Activated CD8-positive, alpha-beta T cell treated with anti-CD3 and anti-CD28 coated beads for 36 hours (primary cell): ENCODE measurements around the gene RAPGEF2. TPM values are rescaled to one million over a fixed set of nuclear protein-coding genes. Genes with fewer than 3 reads are reported as not detected.

ENCODE experiments used
- ATAC-seq: fragments of 200-7000 bp; cut with Tn5 transposase; one replicate; pipeline ENCODE4 v1.10.0; 2021; ENCODE audit warnings: mild to moderate bottlenecking, moderate library complexity
- CTCF ChIA-PET: fragments of 350-600 bp; sonication (Branson Sonifier 250); formaldehyde crosslinking; loops from one replicate; lab custom pipeline; 2021; ENCODE audit warnings: antibody characterized with exemption; lab: Charles Lee
- POLR2A ChIA-PET: fragments of 350-600 bp; sonication (Branson Sonifier 250); formaldehyde crosslinking; loops from one replicate; lab custom pipeline; 2021; ENCODE audit warnings: antibody characterized with exemption; lab: Charles Lee
- DNase-seq: peaks from one replicate; pipeline ENCODE4 v3.0.0-alpha.2; 2020
- H3K27ac Mint-ChIP-seq: one replicate; pipeline ENCODE4 v1.8.0; 2021; ENCODE audit warnings: mild to moderate bottlenecking, mixed read lengths
- H3K27me3 Mint-ChIP-seq: one replicate; pipeline ENCODE4 v1.8.0; 2021; ENCODE audit warnings: mixed read lengths
- H3K36me3 Mint-ChIP-seq: one replicate; pipeline ENCODE4 v1.8.0; 2021; ENCODE audit warnings: low read depth, mixed read lengths
- H3K4me1 Mint-ChIP-seq: one replicate; pipeline ENCODE4 v1.8.0; 2021; ENCODE audit warnings: low read depth, mixed read lengths
- H3K4me3 Mint-ChIP-seq: one replicate; pipeline ENCODE4 v1.8.0; 2021; ENCODE audit warnings: mild to moderate bottlenecking, moderate library complexity, mixed read lengths
- H3K9me3 Mint-ChIP-seq: one replicate; pipeline ENCODE4 v1.8.0; 2021; ENCODE audit warnings: mixed read lengths
- CTCF ChIP-seq: fragments of 200-600 bp; IDR thresholded peaks from one replicate; pipeline ENCODE4 v1.8.0; 2022; ENCODE audit warnings: antibody characterized with exemption, mild to moderate bottlenecking
- intact Hi-C: fragments of 100-400 bp; cut with micrococcal nuclease; formaldehyde crosslinking; loops from one replicate; pipeline ENCODE4 v1.10.0; 2022
- total RNA-seq, 2 experiments: library from RNA; stranded (reverse); gene quantifications; one replicate each; pipeline ENCODE4 v1.2.3, GENCODE V29; 2021

The RAPGEF2 gene
- total RNA-seq, 2 experiments from 2014 or later = 13.7 to 14.8 TPM

- CTCF ChIA-PET = no interaction called here
- peaks cover 8% of the 10 kb centered on the region for H3K4me1 Mint-ChIP-seq
- intact Hi-C loops = no loop called here
- H3K4me3 Mint-ChIP-seq = no peak overlapping the region
- no peak for DNase-seq
- POLR2A ChIA-PET = no interaction called here
- no peak for TF ChIP-seq CTCF
- H3K27ac Mint-ChIP-seq = no peak overlapping the region
- ATAC-seq = no peak
- H3K36me3 Mint-ChIP-seq = no peaks in the 10 kb centered on the region
- H3K9me3 Mint-ChIP-seq = no peaks in the 10 kb centered on the region
- H3K27me3 Mint-ChIP-seq = no peaks in the 10 kb centered on the region
Measured at GRCh38 chr4:159272273-159273140, 169.6 kb downstream of the RAPGEF2 start.

- no peak for ATAC-seq
Measured at GRCh38 chr4:159273141-159273438, 170.2 kb downstream of the RAPGEF2 start.

DNA sequence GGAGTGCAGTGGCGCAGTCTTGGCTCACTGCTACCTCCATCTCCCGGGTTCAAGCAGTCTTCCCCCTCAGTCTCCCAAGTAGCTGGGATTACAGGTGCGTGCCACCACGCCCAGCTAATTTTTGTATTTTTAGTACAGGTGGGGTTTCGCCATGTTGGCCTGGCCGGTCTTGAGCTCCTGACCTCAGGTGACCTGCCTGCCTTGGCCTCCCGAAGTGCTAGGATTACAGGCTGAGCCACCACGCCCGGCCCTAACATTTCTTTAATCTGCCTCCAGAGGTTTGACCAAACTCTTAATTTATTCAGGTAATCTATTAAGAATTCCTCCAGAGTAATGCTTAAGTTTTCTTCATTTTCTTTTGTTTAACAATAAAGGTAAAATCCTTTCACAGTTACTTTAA lies 171.0 kb downstream of the RAPGEF2 start:
- CTCF ChIA-PET = no interaction called here
- H3K27me3 Mint-ChIP-seq = no peaks in the 10 kb centered on the region
- no peak overlapping the region for H3K27ac Mint-ChIP-seq
- H3K36me3 Mint-ChIP-seq = no peaks in the 10 kb centered on the region
- TF ChIP-seq CTCF = no peak
- POLR2A ChIA-PET = no interaction called here
- no peaks in the 10 kb centered on the region for H3K9me3 Mint-ChIP-seq
- no peak overlapping the region for H3K4me3 Mint-ChIP-seq
- intact Hi-C loops = no loop called here
- peaks cover 8% of the 10 kb centered on the region for H3K4me1 Mint-ChIP-seq
- no peak for ATAC-seq
- DNase-seq = no peak

More at GRCh38 chr4:159273141-159273438, 170.2 kb downstream of the RAPGEF2 start:
- H3K9me3 Mint-ChIP-seq = no peaks in the 10 kb centered on the region
- H3K4me1 Mint-ChIP-seq = peaks cover 8% of the 10 kb centered on the region
- POLR2A ChIA-PET = no interaction called here
- no peaks in the 10 kb centered on the region for H3K27me3 Mint-ChIP-seq
- no peak overlapping the region for H3K4me3 Mint-ChIP-seq
- CTCF ChIA-PET = no interaction called here
- no peaks in the 10 kb centered on the region for H3K36me3 Mint-ChIP-seq
- no peak for TF ChIP-seq CTCF
- H3K27ac Mint-ChIP-seq = no peak overlapping the region
- intact Hi-C loops = no loop called here
- DNase-seq = no peak

DNA sequence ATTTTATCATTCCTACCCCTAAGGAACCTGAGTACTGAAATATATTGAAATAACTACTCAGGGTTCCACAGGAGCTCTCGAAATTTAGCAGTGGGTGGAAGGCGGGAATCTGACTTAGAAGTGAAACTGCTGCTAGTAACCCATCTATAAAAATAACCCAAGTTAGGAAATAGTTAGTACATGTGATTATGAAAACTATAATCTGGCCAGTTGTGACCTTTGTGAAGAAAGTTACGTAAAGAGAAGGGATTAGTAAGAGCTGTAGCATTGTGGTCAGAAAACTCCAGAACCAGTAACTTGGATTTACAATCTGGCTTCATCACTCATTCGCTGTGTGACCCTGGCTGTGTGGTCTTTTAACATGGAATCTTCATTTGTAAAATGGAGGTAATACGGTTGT lies 175.5 kb downstream of the RAPGEF2 start:
- intact Hi-C loops = no loop called here
- no peaks in the 10 kb centered on the region for H3K4me1 Mint-ChIP-seq
- ChIA-PET CTCF (no interaction called here), POLR2A (no interaction called here)
- H3K27me3 Mint-ChIP-seq = no peaks in the 10 kb centered on the region
- no peak for DNase-seq
- peaks cover 6% of the 10 kb centered on the region for H3K36me3 Mint-ChIP-seq
- ATAC-seq = no peak
- no peaks in the 10 kb centered on the region for H3K9me3 Mint-ChIP-seq
- no peak overlapping the region for H3K4me3 Mint-ChIP-seq
- no peak for TF ChIP-seq CTCF
- H3K27ac Mint-ChIP-seq = no peak overlapping the region

GRCh38 chr4:159279084-159279483 lies 176.2 kb downstream of the RAPGEF2 start:
- intact Hi-C loops = no loop called here
- TF ChIP-seq CTCF = no peak
- ATAC-seq (no peak), DNase-seq (no peak)
- H3K4me1 Mint-ChIP-seq = no peaks in the 10 kb centered on the region
- H3K27me3 Mint-ChIP-seq = no peaks in the 10 kb centered on the region
- H3K36me3 Mint-ChIP-seq = peaks cover 6% of the 10 kb centered on the region
- H3K9me3 Mint-ChIP-seq = no peaks in the 10 kb centered on the region
- no peak overlapping the region for H3K4me3 Mint-ChIP-seq
- ChIA-PET CTCF (no interaction called here), POLR2A (no interaction called here)
- H3K27ac Mint-ChIP-seq = no peak overlapping the region
